ENCODE results near the gene MAP2. TPM values are rescaled to one million over a fixed set of nuclear protein-coding genes. Genes with fewer than 3 reads are reported as not detected.

The MAP2 gene
- total RNA-seq, 2 experiments from 2014 or later: not detected

DNA sequence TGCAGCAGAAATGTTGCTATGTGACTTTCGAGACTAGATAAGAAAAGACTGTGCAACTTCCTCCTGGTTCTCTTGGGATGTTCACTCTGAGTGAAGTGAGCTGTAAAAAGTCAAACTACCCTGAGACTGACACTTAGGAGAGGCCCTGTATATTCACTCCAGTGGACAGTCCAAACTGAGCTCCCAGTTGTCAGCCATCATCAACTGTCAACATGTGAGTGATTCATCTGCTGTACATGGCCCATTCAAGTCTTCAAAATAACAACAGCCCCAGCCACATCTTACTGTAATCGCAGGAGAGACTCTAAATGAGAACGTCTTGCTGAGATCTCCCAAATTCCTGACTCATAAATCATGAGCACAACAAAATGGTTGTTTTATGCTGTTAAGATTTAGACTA lies 339.3 kb downstream of the MAP2 start:
- ATAC-seq (ENCODE audit: low read depth) (no peak), DNase-seq (no peak)
- H3K9me3 Mint-ChIP-seq: no peaks in the 10 kb centered on the region
- no peak overlapping the region for H3K4me3 Mint-ChIP-seq
- POLR2A ChIA-PET: no interaction called here
- no peaks in the 10 kb centered on the region for H3K4me1 Mint-ChIP-seq
- no peaks in the 10 kb centered on the region for H3K36me3 Mint-ChIP-seq
- no peaks in the 10 kb centered on the region for H3K27me3 Mint-ChIP-seq
- H3K27ac Mint-ChIP-seq: no peak overlapping the region

- no peak overlapping the region for H3K27ac Mint-ChIP-seq
- H3K4me1 Mint-ChIP-seq: no peaks in the 10 kb centered on the region
- H3K9me3 Mint-ChIP-seq: no peaks in the 10 kb centered on the region
- no peak overlapping the region for H3K4me3 Mint-ChIP-seq
- H3K36me3 Mint-ChIP-seq: no peaks in the 10 kb centered on the region
- ATAC-seq (ENCODE audit: low read depth) (no peak), DNase-seq (no peak)
- POLR2A ChIA-PET: no interaction called here
- H3K27me3 Mint-ChIP-seq: peaks cover 9% of the 10 kb centered on the region
Observed at GRCh38 chr2:209766613-209767012, 342.8 kb downstream of the MAP2 start.

- Mint-ChIP-seq H3K36me3 (no peaks in the 10 kb centered on the region), H3K27ac (no peak overlapping the region), H3K4me3 (no peak overlapping the region), H3K27me3 (peaks cover 10% of the 10 kb centered on the region), H3K9me3 (no peaks in the 10 kb centered on the region), H3K4me1 (no peaks in the 10 kb centered on the region)
- no peak for DNase-seq
- ATAC-seq (ENCODE audit: low read depth): no peak
- POLR2A ChIA-PET: no interaction called here
Observed at GRCh38 chr2:209767316-209767715, 343.5 kb downstream of the MAP2 start.

DNA sequence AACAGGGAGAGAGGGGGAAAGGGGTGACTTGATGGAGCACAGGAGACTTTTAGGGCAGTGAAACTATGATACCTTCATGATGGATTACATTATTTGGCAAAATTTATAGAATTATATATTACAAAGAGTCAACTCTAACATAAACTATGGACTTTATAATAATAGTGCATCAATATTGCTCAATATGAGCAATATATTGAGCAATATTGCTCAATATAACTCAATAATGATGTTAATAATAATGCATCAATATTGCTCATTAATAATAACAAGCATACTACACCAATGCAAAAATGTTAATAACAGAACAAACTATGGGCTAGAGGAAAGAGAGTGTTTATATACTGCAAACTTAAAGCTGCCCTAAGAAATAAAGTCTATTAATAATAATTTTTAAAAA lies 344.7 kb downstream of the MAP2 start:
- no peak overlapping the region for H3K4me3 Mint-ChIP-seq
- H3K9me3 Mint-ChIP-seq: no peaks in the 10 kb centered on the region
- no peak overlapping the region for H3K27ac Mint-ChIP-seq
- H3K36me3 Mint-ChIP-seq: no peaks in the 10 kb centered on the region
- ATAC-seq (ENCODE audit: low read depth) (no peak), DNase-seq (no peak)
- POLR2A ChIA-PET: no interaction called here
- H3K4me1 Mint-ChIP-seq: no peaks in the 10 kb centered on the region
- H3K27me3 Mint-ChIP-seq: peaks cover 19% of the 10 kb centered on the region

DNA sequence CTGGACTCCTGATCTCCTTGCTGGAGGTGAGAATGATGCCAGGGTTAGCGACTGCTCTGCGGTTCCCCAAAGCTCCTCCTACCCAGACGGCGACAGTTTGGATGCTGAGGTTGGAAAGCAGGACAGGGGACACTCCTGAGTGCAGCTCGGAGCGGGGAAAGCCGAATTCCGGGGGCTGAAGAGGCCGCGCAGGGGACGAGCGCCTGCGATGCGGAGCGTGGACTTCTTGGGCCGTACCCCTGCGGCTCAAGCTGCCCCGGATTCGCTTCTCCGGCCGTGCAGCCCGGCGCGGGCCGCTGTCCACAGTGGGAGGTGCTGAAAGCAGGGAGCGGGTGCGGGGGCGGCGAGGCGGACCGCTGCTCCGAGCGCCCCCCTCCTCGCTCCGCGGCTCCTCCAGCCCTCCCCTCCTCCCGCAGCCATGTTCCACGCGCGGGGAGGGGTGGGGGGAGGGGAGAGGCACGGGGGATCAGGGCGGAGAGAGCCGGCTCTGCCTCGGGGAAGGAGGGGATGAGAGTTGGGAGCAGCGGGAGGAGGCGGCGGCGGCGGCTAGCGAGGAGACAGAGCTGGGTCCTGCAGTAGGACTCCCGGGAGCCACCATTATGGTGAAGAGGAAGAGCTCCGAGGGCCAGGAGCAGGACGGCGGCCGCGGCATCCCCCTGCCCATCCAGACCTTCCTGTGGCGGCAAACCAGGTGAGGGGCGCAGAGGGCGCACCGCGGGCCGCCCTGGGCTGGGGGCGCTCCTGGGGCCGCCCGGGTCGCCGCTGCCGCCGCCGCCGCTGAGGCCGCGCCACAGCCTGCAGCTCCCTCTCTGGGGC lies 347.8 kb downstream of the MAP2 start, which contains the start of gene UNC80:
Gene UNC80 (plus strand): TSS at position 359 of the 816 bp plus-strand sequence. CDS start 241 bp downstream, at position 600.
- POLR2A ChIA-PET: no interaction called here
- H3K27me3 Mint-ChIP-seq: peaks cover 19% of the 10 kb centered on the region
- no peaks in the 10 kb centered on the region for H3K36me3 Mint-ChIP-seq
- H3K27ac Mint-ChIP-seq: no peak within 1 kb of the TSS
- H3K9me3 Mint-ChIP-seq: no peaks in the 10 kb centered on the region
- peak; percentile 57 for DNase-seq
- H3K4me1 Mint-ChIP-seq: no peaks in the 10 kb centered on the region
- H3K4me3 Mint-ChIP-seq: no peak within 1 kb of the TSS
- no peak for ATAC-seq (ENCODE audit: low read depth)

DNA sequence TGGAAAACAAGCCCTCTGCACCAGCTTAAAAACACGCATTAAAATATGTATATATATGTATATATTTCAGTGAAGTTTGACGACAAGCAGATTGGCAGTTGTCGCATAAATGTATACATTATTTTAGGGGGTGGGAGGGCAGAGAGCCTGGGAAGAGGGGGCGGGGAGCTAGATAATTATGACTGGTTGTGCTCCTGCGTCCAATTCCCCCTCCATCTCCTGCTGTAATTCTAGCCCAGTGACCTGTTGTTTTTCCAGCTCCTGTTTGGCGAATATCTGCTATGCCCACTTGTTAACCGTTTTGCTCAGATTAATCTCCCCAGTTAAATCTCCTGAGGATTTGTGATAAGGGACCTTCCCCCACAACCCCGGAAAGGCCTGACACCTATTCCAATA lies 348.4 kb downstream of the MAP2 start:
- POLR2A ChIA-PET: no interaction called here
- H3K27ac Mint-ChIP-seq: no peak overlapping the region
- H3K36me3 Mint-ChIP-seq: no peaks in the 10 kb centered on the region
- DNase-seq (no peak), ATAC-seq (ENCODE audit: low read depth) (no peak)
- no peaks in the 10 kb centered on the region for H3K4me1 Mint-ChIP-seq
- no peak overlapping the region for H3K4me3 Mint-ChIP-seq
- peaks cover 19% of the 10 kb centered on the region for H3K27me3 Mint-ChIP-seq
- no peaks in the 10 kb centered on the region for H3K9me3 Mint-ChIP-seq

- DNase-seq (no peak), ATAC-seq (ENCODE audit: low read depth) (no peak)
- Mint-ChIP-seq H3K36me3 (no peaks in the 10 kb centered on the region), H3K27me3 (peaks cover 19% of the 10 kb centered on the region), H3K9me3 (no peaks in the 10 kb centered on the region), H3K4me3 (no peak overlapping the region), H3K4me1 (no peaks in the 10 kb centered on the region), H3K27ac (no peak overlapping the region)
- POLR2A ChIA-PET: no interaction called here
Observed at GRCh38 chr2:209773377-209773776, 349.5 kb downstream of the MAP2 start.

All from activated naive CD8-positive, alpha-beta T cell treated with anti-CD3 and anti-CD28 coated beads, Interleukin-2, amount 10 ng/mL, durations not matched to agents 7 days and 5 days (primary cell).